ENCODE data around the gene PLCL1.

DNA sequence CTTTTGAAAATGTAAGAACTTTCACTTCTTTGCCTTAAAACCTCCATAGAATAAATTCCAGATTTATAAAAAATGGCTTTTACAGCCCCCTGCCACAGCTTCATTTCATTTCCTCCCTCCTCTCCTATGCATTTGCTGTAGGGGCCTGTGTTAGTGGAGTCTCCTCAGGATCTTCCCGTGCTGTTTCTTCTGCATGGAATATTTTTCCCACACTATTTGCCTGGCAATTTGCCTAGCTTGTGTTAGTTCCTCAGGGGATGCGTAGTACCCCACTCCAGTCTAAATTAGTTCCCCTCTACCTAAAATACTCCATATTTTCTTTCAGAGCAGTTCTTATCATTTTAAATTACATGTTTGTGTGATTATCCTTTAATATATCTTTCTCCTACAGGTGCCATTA is 262.2 kb downstream of the PLCL1 start:
- TF ChIP-seq, protein P1, sequence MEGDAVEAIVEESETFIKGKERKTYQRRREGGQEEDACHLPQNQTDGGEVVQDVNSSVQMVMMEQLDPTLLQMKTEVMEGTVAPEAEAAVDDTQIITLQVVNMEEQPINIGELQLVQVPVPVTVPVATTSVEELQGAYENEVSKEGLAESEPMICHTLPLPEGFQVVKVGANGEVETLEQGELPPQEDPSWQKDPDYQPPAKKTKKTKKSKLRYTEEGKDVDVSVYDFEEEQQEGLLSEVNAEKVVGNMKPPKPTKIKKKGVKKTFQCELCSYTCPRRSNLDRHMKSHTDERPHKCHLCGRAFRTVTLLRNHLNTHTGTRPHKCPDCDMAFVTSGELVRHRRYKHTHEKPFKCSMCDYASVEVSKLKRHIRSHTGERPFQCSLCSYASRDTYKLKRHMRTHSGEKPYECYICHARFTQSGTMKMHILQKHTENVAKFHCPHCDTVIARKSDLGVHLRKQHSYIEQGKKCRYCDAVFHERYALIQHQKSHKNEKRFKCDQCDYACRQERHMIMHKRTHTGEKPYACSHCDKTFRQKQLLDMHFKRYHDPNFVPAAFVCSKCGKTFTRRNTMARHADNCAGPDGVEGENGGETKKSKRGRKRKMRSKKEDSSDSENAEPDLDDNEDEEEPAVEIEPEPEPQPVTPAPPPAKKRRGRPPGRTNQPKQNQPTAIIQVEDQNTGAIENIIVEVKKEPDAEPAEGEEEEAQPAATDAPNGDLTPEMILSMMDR (IDR thresholded peaks at IDR 0.05), result no peak
- TF ChIP-seq POLR2A (IDR thresholded peaks at IDR 0.05), result no peak

Measured in esophagus squamous epithelium (tissue), 4 donors.